Astrocyte of the cerebellum (primary cell): ENCODE results near the gene GALNT10.

Experiments
- DNase-seq: peaks from one replicate; pipeline ENCODE4 v3.0.0-alpha.2; 2011; ENCODE audit warnings: low read depth
- H3K4me3 ChIP-seq: 2 replicates; pipeline ENCODE4 v1.5.1; 2011; ENCODE audit warnings: mild to moderate bottlenecking, low read depth, low read length, moderate library complexity
- CTCF ChIP-seq: IDR thresholded peaks from 2 replicates; pipeline ENCODE4 v1.5.1; 2012; ENCODE audit warnings: low read length, low read depth, moderate library complexity, mild to moderate bottlenecking; ENCODE audit errors: missing control alignments
- in situ Hi-C: cut with HindIII; loops from 2 replicates; pipeline ENCODE4 v1.10.0; 2017; ENCODE audit warnings: low sequenced_read_pairs

The GALNT10 gene

GRCh38 chr5:154258531-154259217, 68.1 kb downstream of the GALNT10 start:
- H3K4me3 ChIP-seq: no peak overlapping the region
- in situ Hi-C loops: no loop called here
- TF ChIP-seq CTCF: no peak
- no peak for DNase-seq

GRCh38 chr5:154260224-154260927, 69.8 kb downstream of the GALNT10 start:
- in situ Hi-C loops: no loop called here
- no peak for DNase-seq
- H3K4me3 ChIP-seq: no peak overlapping the region
- TF ChIP-seq CTCF: no peak

- DNase-seq: no peak
- TF ChIP-seq CTCF: no peak
- no peak overlapping the region for H3K4me3 ChIP-seq
- in situ Hi-C loops: no loop called here
Measured at GRCh38 chr5:154262342-154262741, 71.8 kb downstream of the GALNT10 start.

GRCh38 chr5:154264549-154265196, 74.1 kb downstream of the GALNT10 start:
- H3K4me3 ChIP-seq: no peak overlapping the region
- no peak for DNase-seq
- TF ChIP-seq CTCF: no peak
- in situ Hi-C loops: no loop called here

- in situ Hi-C loops: no loop called here
- H3K4me3 ChIP-seq: no peak overlapping the region
- TF ChIP-seq CTCF: no peak
- no peak for DNase-seq
Measured at GRCh38 chr5:154265197-154265773, 74.8 kb downstream of the GALNT10 start.

GRCh38 chr5:154267516-154267915, 77.0 kb downstream of the GALNT10 start:
- no peak for DNase-seq
- in situ Hi-C loops: no loop called here
- H3K4me3 ChIP-seq: no peak overlapping the region
- TF ChIP-seq CTCF: no peak
